Effector memory CD8-positive, alpha-beta T cell (primary cell): ENCODE data around the gene IL6R.
A peak's percentile ranks its signal among the peaks of the same experiment; 100 is the strongest.

ENCODE experiments used
- ATAC-seq: fragments of 150-1000 bp; cut with Tn5 transposase; replicated peaks from 2 replicates; pipeline ENCODE4 v1.10.0; 2021; ENCODE audit warnings: mild to moderate bottlenecking, moderate library complexity
- DNase-seq, 3 experiments: peaks; one replicate each; pipeline ENCODE4 v3.0.0; 2021
- H3K27ac Mint-ChIP-seq, 2 donors: one replicate each; pipeline ENCODE4 v1.8.0; 2022; ENCODE audit warnings: mild to moderate bottlenecking in 2 of 2, mixed read lengths in 2 of 2, moderate library complexity in 2 of 2
- H3K27me3 Mint-ChIP-seq, 2 donors: one replicate each; pipeline ENCODE4 v1.8.0; 2022; ENCODE audit warnings: mixed read lengths in 2 of 2
- H3K36me3 Mint-ChIP-seq: one replicate; pipeline ENCODE4 v1.8.0; 2022; ENCODE audit warnings: mild to moderate bottlenecking, moderate library complexity, mixed read lengths; ENCODE audit not compliant: insufficient read depth
- H3K4me1 Mint-ChIP-seq, 2 donors: one replicate each; pipeline ENCODE4 v1.8.0; 2022; ENCODE audit warnings: low read depth in 2 of 2, mixed read lengths in 2 of 2
- H3K4me3 Mint-ChIP-seq, 2 donors: one replicate each; pipeline ENCODE4 v1.8.0; 2022; ENCODE audit warnings: mild to moderate bottlenecking in 2 of 2, mixed read lengths in 2 of 2, moderate library complexity in 2 of 2
- H3K9me3 Mint-ChIP-seq, 2 donors: one replicate each; pipeline ENCODE4 v1.8.0; 2022; ENCODE audit warnings: mixed read lengths in 2 of 2

The IL6R gene

GRCh38 chr1:154496383-154496782 is 91.2 kb downstream of the IL6R start:
- Mint-ChIP-seq H3K36me3 (no peaks in the 10 kb centered on the region), H3K27ac (no peak overlapping the region), H3K27me3 (peaks cover 24 to 29% of the 10 kb centered on the region in 2 donors), H3K4me1 (peaks cover 11 to 18% of the 10 kb centered on the region in 2 donors), H3K4me3 (no peak overlapping the region), H3K9me3 (no peaks in the 10 kb centered on the region)
- DNase-seq: no peak
- ATAC-seq: no peak

- DNase-seq (no peak), ATAC-seq (no peak)
- Mint-ChIP-seq H3K9me3 (no peaks in the 10 kb centered on the region), H3K4me1 (peaks cover 12 to 18% of the 10 kb centered on the region in 2 donors), H3K4me3 (no peak overlapping the region), H3K36me3 (no peaks in the 10 kb centered on the region), H3K27ac (no peak overlapping the region), H3K27me3 (peaks cover 24 to 32% of the 10 kb centered on the region in 2 donors)
Observed at GRCh38 chr1:154497026-154497806, 92.1 kb downstream of the IL6R start.

GRCh38 chr1:154499446-154499845 is 94.3 kb downstream of the IL6R start:
- no peak overlapping the region for H3K27ac Mint-ChIP-seq
- no peak for DNase-seq
- H3K9me3 Mint-ChIP-seq: no peaks in the 10 kb centered on the region
- H3K4me1 Mint-ChIP-seq: peaks cover 3 to 5% of the 10 kb centered on the region in 2 donors
- no peaks in the 10 kb centered on the region for H3K36me3 Mint-ChIP-seq
- H3K4me3 Mint-ChIP-seq: no peak overlapping the region
- peaks cover 33 to 44% of the 10 kb centered on the region in 2 donors for H3K27me3 Mint-ChIP-seq
- no peak for ATAC-seq

GRCh38 chr1:154500533-154500932 is 95.4 kb downstream of the IL6R start:
- Mint-ChIP-seq H3K4me3 (no peak overlapping the region), H3K4me1 (peaks cover 3 to 5% of the 10 kb centered on the region in 2 donors), H3K27me3 (peaks cover 42 to 55% of the 10 kb centered on the region in 2 donors), H3K27ac (no peak overlapping the region), H3K36me3 (no peaks in the 10 kb centered on the region), H3K9me3 (no peaks in the 10 kb centered on the region)
- no peak for ATAC-seq
- DNase-seq: no peak

- ATAC-seq: peak; percentile 45
- no peaks in the 10 kb centered on the region for H3K36me3 Mint-ChIP-seq
- peak overlapping the region; percentile 6 to 48 for H3K4me3 Mint-ChIP-seq
Observed at GRCh38 chr1:154501423-154502065, 96.4 kb downstream of the IL6R start.

GRCh38 chr1:154502066-154502743 is 97.1 kb downstream of the IL6R start, which contains the start of the genes SHE and TDRD10:
Gene SHE (minus strand): TSS chr1:154502412. CDS start chr1:154502026, 386 bp downstream.
Gene TDRD10 (plus strand): TSS chr1:154502219. CDS start chr1:154506904, 4,685 bp downstream.
- Mint-ChIP-seq H3K27me3 (peaks cover 58 to 72% of the 10 kb centered on the region in 2 donors), H3K36me3 (no peaks in the 10 kb centered on the region), H3K4me1 (peaks cover under 1 to 3% of the 10 kb centered on the region in 2 donors)

More at GRCh38 chr1:154501423-154502065, 96.4 kb downstream of the IL6R start:
- DNase-seq: no peak
- Mint-ChIP-seq H3K27me3 (peaks cover 51 to 65% of the 10 kb centered on the region in 2 donors), H3K4me1 (peaks cover 3 to 5% of the 10 kb centered on the region in 2 donors), H3K27ac (no peak overlapping the region), H3K9me3 (no peaks in the 10 kb centered on the region)

GRCh38 chr1:154502744-154503115 is 97.6 kb downstream of the IL6R start:
- H3K27me3 Mint-ChIP-seq: peaks cover 63 to 77% of the 10 kb centered on the region in 2 donors
- peaks cover 0 to 3% of the 10 kb centered on the region in 2 donors for H3K4me1 Mint-ChIP-seq
- no peaks in the 10 kb centered on the region for H3K36me3 Mint-ChIP-seq
- H3K4me3 Mint-ChIP-seq: peak overlapping the region; percentile 33 to 50
- ATAC-seq (no peak), DNase-seq (no peak)
- H3K9me3 Mint-ChIP-seq: no peaks in the 10 kb centered on the region
- no peak overlapping the region for H3K27ac Mint-ChIP-seq

More at GRCh38 chr1:154502066-154502743, 97.1 kb downstream of the IL6R start, which contains the start of the genes SHE and TDRD10:
- ATAC-seq (peak; percentile 70), DNase-seq (peak in 2 of 3 experiments; percentile 5 to 17)
- Mint-ChIP-seq H3K27ac (no peak within 1 kb of the TSS), H3K9me3 (no peaks in the 10 kb centered on the region), H3K4me3 (peak within 1 kb of the TSS; percentile 33 to 50)

GRCh38 chr1:154503898-154504297 is 98.8 kb downstream of the IL6R start:
- Mint-ChIP-seq H3K36me3 (no peaks in the 10 kb centered on the region), H3K4me1 (peaks cover 0 to 3% of the 10 kb centered on the region in 2 donors), H3K27ac (no peak overlapping the region), H3K4me3 (peak overlapping the region in 1 of 2 donors; percentile 1), H3K27me3 (peaks cover 65 to 85% of the 10 kb centered on the region in 2 donors), H3K9me3 (no peaks in the 10 kb centered on the region)
- ATAC-seq (no peak), DNase-seq (no peak)

GRCh38 chr1:154512760-154513159 is 107.6 kb downstream of the IL6R start:
- no peaks in the 10 kb centered on the region for H3K36me3 Mint-ChIP-seq
- no peaks in the 10 kb centered on the region for H3K4me1 Mint-ChIP-seq
- no peak overlapping the region for H3K27ac Mint-ChIP-seq
- DNase-seq: no peak
- no peak for ATAC-seq
- no peaks in the 10 kb centered on the region for H3K9me3 Mint-ChIP-seq
- H3K4me3 Mint-ChIP-seq: no peak overlapping the region
- H3K27me3 Mint-ChIP-seq: peaks cover 51 to 73% of the 10 kb centered on the region in 2 donors

- no peak overlapping the region for H3K27ac Mint-ChIP-seq
- H3K4me1 Mint-ChIP-seq: no peaks in the 10 kb centered on the region
- peaks cover 42 to 63% of the 10 kb centered on the region in 2 donors for H3K27me3 Mint-ChIP-seq
- ATAC-seq: no peak
- no peak overlapping the region for H3K4me3 Mint-ChIP-seq
- H3K9me3 Mint-ChIP-seq: no peaks in the 10 kb centered on the region
- H3K36me3 Mint-ChIP-seq: no peaks in the 10 kb centered on the region
- no peak for DNase-seq
Observed at GRCh38 chr1:154514066-154514553, 109.0 kb downstream of the IL6R start.

- ATAC-seq: no peak
- H3K4me1 Mint-ChIP-seq: no peaks in the 10 kb centered on the region
- DNase-seq: no peak
- H3K27me3 Mint-ChIP-seq: peaks cover 33 to 72% of the 10 kb centered on the region in 2 donors
- no peak overlapping the region for H3K4me3 Mint-ChIP-seq
- H3K36me3 Mint-ChIP-seq: no peaks in the 10 kb centered on the region
- H3K27ac Mint-ChIP-seq: no peak overlapping the region
- no peaks in the 10 kb centered on the region for H3K9me3 Mint-ChIP-seq
Observed at GRCh38 chr1:154517661-154518060, 112.5 kb downstream of the IL6R start.
